HUES48 (cell line): Measurements from ENCODE around the gene EVC.

Source experiments
- H3K27ac ChIP-seq: one replicate; pipeline ENCODE4 v1.7.0; 2013; ENCODE audit warnings: low read depth, low read length, inconsistent platforms
- H3K27me3 ChIP-seq: 2 replicates; pipeline ENCODE4 v1.6.1; 2013; ENCODE audit warnings: mild to moderate bottlenecking, low read length; ENCODE audit not compliant: control insufficient read depth, insufficient read depth
- H3K36me3 ChIP-seq: 2 replicates; pipeline ENCODE4 v1.6.1; 2013; ENCODE audit warnings: low read length; ENCODE audit not compliant: control insufficient read depth, insufficient read depth
- H3K4me1 ChIP-seq: 2 replicates; pipeline ENCODE4 v1.6.1; 2013; ENCODE audit warnings: mild to moderate bottlenecking, low read length; ENCODE audit not compliant: control insufficient read depth, insufficient read depth
- H3K4me3 ChIP-seq: 2 replicates; pipeline ENCODE4 v1.5.1; 2013; ENCODE audit warnings: mild to moderate bottlenecking, low read depth, low read length
- H3K9ac ChIP-seq: 2 replicates; pipeline ENCODE4 v1.6.1; 2013; ENCODE audit warnings: mild to moderate bottlenecking, low read depth, low read length, moderate library complexity
- H3K9me3 ChIP-seq: 2 replicates; pipeline ENCODE4 v1.6.1; 2013; ENCODE audit warnings: low read length; ENCODE audit not compliant: control insufficient read depth, insufficient read depth

The EVC gene

GRCh38 chr4:5730993-5731990, 20.3 kb downstream of the EVC start:
- Histone ChIP-seq H3K4me3 (no peak overlapping the region), H3K4me1 (no peaks in the 10 kb centered on the region), H3K9me3 (no peaks in the 10 kb centered on the region), H3K27ac (no peak overlapping the region), H3K36me3 (peaks cover 44% of the 10 kb centered on the region), H3K9ac (no peak overlapping the region), H3K27me3 (no peaks in the 10 kb centered on the region)

- Histone ChIP-seq H3K4me1 (no peaks in the 10 kb centered on the region), H3K9me3 (no peaks in the 10 kb centered on the region), H3K36me3 (peaks cover 44% of the 10 kb centered on the region), H3K4me3 (no peak overlapping the region), H3K27ac (no peak overlapping the region), H3K9ac (no peak overlapping the region), H3K27me3 (no peaks in the 10 kb centered on the region)
These were observed 21.2 kb downstream of the EVC start for GRCh38 chr4:5732158-5732557.

GRCh38 chr4:5734853-5735252, 23.9 kb downstream of the EVC start:
- no peak overlapping the region for H3K4me3 ChIP-seq
- H3K9ac ChIP-seq, result no peak overlapping the region
- H3K4me1 ChIP-seq, result no peaks in the 10 kb centered on the region
- H3K9me3 ChIP-seq, result no peaks in the 10 kb centered on the region
- no peaks in the 10 kb centered on the region for H3K27me3 ChIP-seq
- H3K36me3 ChIP-seq, result peaks cover 36% of the 10 kb centered on the region
- H3K27ac ChIP-seq, result no peak overlapping the region

- no peak overlapping the region for H3K9ac ChIP-seq
- H3K4me3 ChIP-seq, result no peak overlapping the region
- H3K27me3 ChIP-seq, result no peaks in the 10 kb centered on the region
- H3K9me3 ChIP-seq, result no peaks in the 10 kb centered on the region
- H3K27ac ChIP-seq, result no peak overlapping the region
- H3K36me3 ChIP-seq, result peaks cover 34% of the 10 kb centered on the region
- H3K4me1 ChIP-seq, result no peaks in the 10 kb centered on the region
These were observed 24.5 kb downstream of the EVC start for GRCh38 chr4:5735463-5735862.

GRCh38 chr4:5738061-5738460, 27.1 kb downstream of the EVC start:
- H3K27me3 ChIP-seq, result no peaks in the 10 kb centered on the region

GRCh38 chr4:5742388-5742787, 31.4 kb downstream of the EVC start:
- Histone ChIP-seq H3K9me3 (peaks cover 5% of the 10 kb centered on the region), H3K4me3 (no peak overlapping the region), H3K27ac (no peak overlapping the region), H3K9ac (no peak overlapping the region), H3K36me3 (peaks cover 29% of the 10 kb centered on the region), H3K4me1 (no peaks in the 10 kb centered on the region), H3K27me3 (no peaks in the 10 kb centered on the region)

More at GRCh38 chr4:5738061-5738460, 27.1 kb downstream of the EVC start:
- no peak overlapping the region for H3K4me3 ChIP-seq
- H3K9me3 ChIP-seq, result peaks cover 1% of the 10 kb centered on the region
- no peak overlapping the region for H3K9ac ChIP-seq
- no peak overlapping the region for H3K27ac ChIP-seq
- H3K36me3 ChIP-seq, result peaks cover 27% of the 10 kb centered on the region
- H3K4me1 ChIP-seq, result no peaks in the 10 kb centered on the region

GRCh38 chr4:5742968-5743367, 32.0 kb downstream of the EVC start:
- Histone ChIP-seq H3K9ac (no peak overlapping the region), H3K4me3 (no peak overlapping the region), H3K27ac (no peak overlapping the region), H3K27me3 (no peaks in the 10 kb centered on the region), H3K4me1 (no peaks in the 10 kb centered on the region), H3K9me3 (peaks cover 5% of the 10 kb centered on the region), H3K36me3 (peaks cover 35% of the 10 kb centered on the region)

- no peak overlapping the region for H3K9ac ChIP-seq
- H3K4me1 ChIP-seq, result no peaks in the 10 kb centered on the region
- H3K36me3 ChIP-seq, result peaks cover 40% of the 10 kb centered on the region
- no peak overlapping the region for H3K4me3 ChIP-seq
- H3K27ac ChIP-seq, result no peak overlapping the region
- no peaks in the 10 kb centered on the region for H3K27me3 ChIP-seq
- H3K9me3 ChIP-seq, result peaks cover 5% of the 10 kb centered on the region
These were observed 35.2 kb downstream of the EVC start for GRCh38 chr4:5746250-5746649.

GRCh38 chr4:5746829-5747737, 36.1 kb downstream of the EVC start:
- peaks cover 8% of the 10 kb centered on the region for H3K4me1 ChIP-seq
- no peak overlapping the region for H3K9ac ChIP-seq
- peaks cover 40% of the 10 kb centered on the region for H3K36me3 ChIP-seq
- H3K9me3 ChIP-seq, result peaks cover 5% of the 10 kb centered on the region
- no peak overlapping the region for H3K4me3 ChIP-seq
- no peaks in the 10 kb centered on the region for H3K27me3 ChIP-seq
- no peak overlapping the region for H3K27ac ChIP-seq

- H3K9me3 ChIP-seq, result peaks cover 5% of the 10 kb centered on the region
- peaks cover 32% of the 10 kb centered on the region for H3K36me3 ChIP-seq
- H3K4me3 ChIP-seq, result no peak overlapping the region
- no peak overlapping the region for H3K9ac ChIP-seq
- H3K27ac ChIP-seq, result no peak overlapping the region
- H3K27me3 ChIP-seq, result no peaks in the 10 kb centered on the region
- peaks cover 15% of the 10 kb centered on the region for H3K4me1 ChIP-seq
These were observed 36.9 kb downstream of the EVC start for GRCh38 chr4:5747738-5748375.
